Fibroblast of pulmonary artery (primary cell): ENCODE results near the gene WDR27.

ENCODE experiments used
- DNase-seq: peaks from one replicate; pipeline ENCODE4 v3.0.0-alpha.2; 2010; ENCODE audit warnings: low read depth
- H3K4me3 ChIP-seq: replicated peaks from 2 replicates; pipeline ENCODE4 v1.5.1; 2011; ENCODE audit warnings: low read depth, mild to moderate bottlenecking, control low read depth, low read length, moderate library complexity
- TF ChIP-seq, protein P1 (sequence below): IDR thresholded peaks from 2 replicates; pipeline ENCODE4 v1.5.1; 2011; ENCODE audit warnings: mild to moderate bottlenecking, control low read depth, low read length, inconsistent platforms; ENCODE audit errors: missing control alignments

WDR27 gene

DNA sequence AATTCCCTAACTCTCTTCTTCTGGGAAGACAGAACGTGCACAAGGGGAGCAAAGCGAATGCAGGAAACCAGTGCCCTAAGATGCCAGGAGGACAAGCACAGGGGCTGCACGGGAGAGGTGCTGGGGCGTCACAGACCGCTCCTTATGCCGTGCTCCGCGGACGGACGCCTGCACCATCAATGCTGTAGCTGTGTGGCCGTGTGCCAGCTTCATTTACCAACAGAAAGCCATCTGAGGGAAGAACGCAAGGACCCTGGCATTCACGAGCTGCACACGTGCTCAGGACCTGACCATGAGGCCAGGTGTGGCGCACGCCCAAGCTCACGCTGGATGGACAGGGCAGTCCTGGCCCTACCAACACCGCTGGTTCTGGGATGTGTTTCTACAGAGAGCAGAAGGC lies 35.4 kb downstream of the WDR27 start:
- TF ChIP-seq, protein P1, sequence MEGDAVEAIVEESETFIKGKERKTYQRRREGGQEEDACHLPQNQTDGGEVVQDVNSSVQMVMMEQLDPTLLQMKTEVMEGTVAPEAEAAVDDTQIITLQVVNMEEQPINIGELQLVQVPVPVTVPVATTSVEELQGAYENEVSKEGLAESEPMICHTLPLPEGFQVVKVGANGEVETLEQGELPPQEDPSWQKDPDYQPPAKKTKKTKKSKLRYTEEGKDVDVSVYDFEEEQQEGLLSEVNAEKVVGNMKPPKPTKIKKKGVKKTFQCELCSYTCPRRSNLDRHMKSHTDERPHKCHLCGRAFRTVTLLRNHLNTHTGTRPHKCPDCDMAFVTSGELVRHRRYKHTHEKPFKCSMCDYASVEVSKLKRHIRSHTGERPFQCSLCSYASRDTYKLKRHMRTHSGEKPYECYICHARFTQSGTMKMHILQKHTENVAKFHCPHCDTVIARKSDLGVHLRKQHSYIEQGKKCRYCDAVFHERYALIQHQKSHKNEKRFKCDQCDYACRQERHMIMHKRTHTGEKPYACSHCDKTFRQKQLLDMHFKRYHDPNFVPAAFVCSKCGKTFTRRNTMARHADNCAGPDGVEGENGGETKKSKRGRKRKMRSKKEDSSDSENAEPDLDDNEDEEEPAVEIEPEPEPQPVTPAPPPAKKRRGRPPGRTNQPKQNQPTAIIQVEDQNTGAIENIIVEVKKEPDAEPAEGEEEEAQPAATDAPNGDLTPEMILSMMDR: no peak
- H3K4me3 ChIP-seq: no peak overlapping the region
- no peak for DNase-seq

DNA sequence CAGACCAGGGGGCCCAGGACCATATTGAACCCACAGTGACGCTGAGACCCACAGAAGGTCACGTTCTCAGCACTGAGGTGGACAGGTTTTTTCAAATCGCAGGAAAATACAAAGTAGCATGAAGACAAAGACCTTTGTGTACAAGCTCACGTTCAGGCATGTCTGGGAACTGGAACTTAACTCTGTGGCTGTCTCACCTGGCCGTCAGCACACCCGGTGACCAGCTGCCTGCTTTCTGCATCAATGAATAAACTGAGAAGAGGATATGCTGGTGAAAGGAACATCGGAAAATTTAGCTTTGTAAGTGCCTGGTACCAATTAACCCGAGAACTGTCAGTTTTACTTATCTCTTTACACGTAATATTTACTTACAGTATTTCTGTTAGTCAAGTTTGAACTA lies 36.5 kb downstream of the WDR27 start:
- DNase-seq: no peak
- TF ChIP-seq, protein P1: no peak
- H3K4me3 ChIP-seq: no peak overlapping the region

DNA sequence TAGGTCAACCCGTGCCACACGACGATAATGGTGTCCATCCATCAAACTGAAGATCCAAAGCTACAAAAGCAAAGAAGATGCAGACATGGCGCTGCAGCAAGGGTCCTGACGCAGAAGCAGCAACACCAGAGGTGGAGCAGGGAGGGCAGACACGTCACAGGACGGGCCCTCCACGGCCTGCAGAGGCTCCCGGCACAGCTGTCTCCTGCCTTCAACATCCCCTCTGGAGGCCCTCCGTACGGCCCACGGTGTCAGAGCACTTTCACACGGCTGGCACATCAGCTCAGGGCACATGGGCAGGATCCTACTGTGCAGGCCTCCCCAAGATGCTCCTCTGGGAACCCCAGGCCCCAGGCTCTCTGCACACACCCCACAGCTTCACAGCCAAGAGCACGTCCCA lies 37.6 kb downstream of the WDR27 start:
- no peak overlapping the region for H3K4me3 ChIP-seq
- TF ChIP-seq, protein P1: no peak
- no peak for DNase-seq

DNA sequence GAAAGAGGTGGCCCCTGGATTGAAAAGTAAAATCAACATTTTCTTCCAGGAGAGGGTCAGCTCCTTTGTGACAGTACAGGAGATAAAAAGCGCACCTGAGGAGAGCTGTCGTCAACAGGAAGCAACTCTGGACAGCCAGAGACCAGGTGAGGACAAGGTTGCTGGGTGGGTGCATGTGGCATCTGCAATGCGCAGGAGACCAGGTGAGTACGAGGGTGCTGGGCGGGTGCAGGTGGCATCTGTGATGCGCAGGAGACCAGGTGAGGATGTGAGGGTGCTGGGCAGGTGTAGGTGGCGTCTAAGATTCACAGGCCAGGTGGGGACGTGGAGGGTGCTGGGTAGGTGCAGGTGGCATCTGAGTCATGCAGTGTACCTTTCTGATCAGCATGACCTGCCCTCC lies 38.4 kb downstream of the WDR27 start:
- H3K4me3 ChIP-seq: no peak overlapping the region
- no peak for DNase-seq
- TF ChIP-seq, protein P1: no peak

DNA sequence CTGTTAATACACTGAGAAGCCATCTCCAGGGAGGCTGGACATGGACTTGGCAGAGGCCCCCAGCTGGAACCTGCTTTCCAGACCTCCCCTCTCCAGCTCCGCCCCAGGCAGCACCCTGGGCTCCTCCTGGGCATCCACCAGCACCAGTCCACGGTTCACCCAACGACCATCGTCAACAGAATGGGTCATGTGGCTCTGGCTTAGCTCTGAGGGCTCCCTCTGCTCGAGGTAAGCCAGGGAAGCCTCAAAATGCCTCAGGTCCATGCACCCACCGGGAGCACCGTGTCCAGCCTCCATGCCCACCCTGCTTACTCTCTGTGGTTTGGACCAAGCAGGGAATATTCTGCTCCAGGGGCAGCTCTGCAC lies 40.5 kb downstream of the WDR27 start:
- TF ChIP-seq, protein P1: no peak
- DNase-seq: no peak
- H3K4me3 ChIP-seq: no peak overlapping the region

DNA sequence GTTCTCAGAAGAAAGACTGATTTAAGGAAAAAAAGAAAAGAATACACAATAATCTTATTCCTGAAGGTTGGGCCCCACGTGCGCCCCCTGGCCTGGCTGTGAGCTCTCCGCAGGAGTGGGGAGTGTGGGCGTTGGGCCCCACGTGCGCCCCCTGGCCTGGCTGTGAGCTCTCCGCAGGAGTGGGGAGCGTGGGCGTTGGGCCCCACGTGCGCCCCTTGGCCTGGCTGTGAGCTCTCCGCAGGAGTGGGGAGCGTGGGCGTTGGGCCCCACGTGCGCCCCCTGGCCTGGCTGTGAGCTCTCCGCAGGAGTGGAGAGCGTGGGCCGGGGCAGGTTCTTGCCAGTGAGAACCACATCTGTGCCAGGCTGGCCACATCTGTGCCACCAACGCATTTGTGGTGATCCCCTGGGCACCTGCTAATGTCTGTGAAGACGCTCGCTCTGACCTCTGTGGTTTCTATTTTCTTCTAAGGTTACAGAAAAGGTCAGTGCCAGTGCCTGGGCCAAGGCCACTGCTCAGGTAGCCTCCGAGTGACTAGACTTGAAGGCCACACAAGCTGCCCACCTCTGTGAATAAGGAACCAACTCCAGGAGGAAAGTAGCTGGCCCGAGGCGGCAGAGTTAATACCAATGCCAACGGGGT lies 41.0 kb downstream of the WDR27 start:
- H3K4me3 ChIP-seq: no peak overlapping the region
- DNase-seq: no peak

More for the DNA sequence above, 41.0 kb downstream of the WDR27 start:
- TF ChIP-seq, protein P1: no peak
